Activated CD8-positive, alpha-beta T cell treated with anti-CD3 and anti-CD28 coated beads for 36 hours (primary cell): ENCODE measurements around the gene GATAD2A. TPM values are rescaled to one million over a fixed set of nuclear protein-coding genes. Genes with fewer than 3 reads are reported as not detected.

ENCODE experiments used
- ATAC-seq: fragments of 200-7000 bp; cut with Tn5 transposase; one replicate; pipeline ENCODE4 v1.10.0; 2021; ENCODE audit warnings: mild to moderate bottlenecking, moderate library complexity
- CTCF ChIA-PET: fragments of 350-600 bp; sonication (Branson Sonifier 250); formaldehyde crosslinking; loops from one replicate; lab custom pipeline; 2021; ENCODE audit warnings: antibody characterized with exemption; lab: Charles Lee
- POLR2A ChIA-PET: fragments of 350-600 bp; sonication (Branson Sonifier 250); formaldehyde crosslinking; loops from one replicate; lab custom pipeline; 2021; ENCODE audit warnings: antibody characterized with exemption; lab: Charles Lee
- DNase-seq: peaks from one replicate; pipeline ENCODE4 v3.0.0-alpha.2; 2020
- H3K27ac Mint-ChIP-seq: one replicate; pipeline ENCODE4 v1.8.0; 2021; ENCODE audit warnings: mild to moderate bottlenecking, mixed read lengths
- H3K27me3 Mint-ChIP-seq: one replicate; pipeline ENCODE4 v1.8.0; 2021; ENCODE audit warnings: mixed read lengths
- H3K36me3 Mint-ChIP-seq: one replicate; pipeline ENCODE4 v1.8.0; 2021; ENCODE audit warnings: low read depth, mixed read lengths
- H3K4me1 Mint-ChIP-seq: one replicate; pipeline ENCODE4 v1.8.0; 2021; ENCODE audit warnings: low read depth, mixed read lengths
- H3K4me3 Mint-ChIP-seq: one replicate; pipeline ENCODE4 v1.8.0; 2021; ENCODE audit warnings: mild to moderate bottlenecking, moderate library complexity, mixed read lengths
- H3K9me3 Mint-ChIP-seq: one replicate; pipeline ENCODE4 v1.8.0; 2021; ENCODE audit warnings: mixed read lengths
- intact Hi-C: fragments of 100-400 bp; cut with micrococcal nuclease; formaldehyde crosslinking; loops from one replicate; pipeline ENCODE4 v1.10.0; 2022
- total RNA-seq, 2 experiments: library from RNA; stranded (reverse); gene quantifications; one replicate each; pipeline ENCODE4 v1.2.3, GENCODE V29; 2021
- TF ChIP-seq, protein P1 (sequence below): fragments of 200-600 bp; IDR thresholded peaks from one replicate; pipeline ENCODE4 v1.8.0; 2022; ENCODE audit warnings: antibody characterized with exemption, mild to moderate bottlenecking

GATAD2A gene
- total RNA-seq, 2 experiments from 2014 or later, result 132 to 136 TPM

GRCh38 chr19:19541616-19542015 lies 136.1 kb downstream of the GATAD2A start:
- no peak overlapping the region for H3K27ac Mint-ChIP-seq
- H3K4me3 Mint-ChIP-seq, result no peak overlapping the region
- DNase-seq (no peak), ATAC-seq (no peak)
- ChIA-PET CTCF (interaction anchor here (0.8 to 2.0 kb wide), 4 partner anchors 9 to 14 kb away, joined by 3 to 22 read pairs (median 7); no protein-coding TSS in a partner anchor), POLR2A (interaction anchor here (0.9 to 1.3 kb wide), 2 partner anchors 10 to 13 kb away, joined by 3 to 6 read pairs; partner anchors contain the start of gene YJEFN3)
- H3K27me3 Mint-ChIP-seq, result peaks cover 6% of the 10 kb centered on the region
- peaks cover 30% of the 10 kb centered on the region for H3K4me1 Mint-ChIP-seq
- H3K9me3 Mint-ChIP-seq, result no peaks in the 10 kb centered on the region
- intact Hi-C loops, result no loop called here
- TF ChIP-seq, protein P1, sequence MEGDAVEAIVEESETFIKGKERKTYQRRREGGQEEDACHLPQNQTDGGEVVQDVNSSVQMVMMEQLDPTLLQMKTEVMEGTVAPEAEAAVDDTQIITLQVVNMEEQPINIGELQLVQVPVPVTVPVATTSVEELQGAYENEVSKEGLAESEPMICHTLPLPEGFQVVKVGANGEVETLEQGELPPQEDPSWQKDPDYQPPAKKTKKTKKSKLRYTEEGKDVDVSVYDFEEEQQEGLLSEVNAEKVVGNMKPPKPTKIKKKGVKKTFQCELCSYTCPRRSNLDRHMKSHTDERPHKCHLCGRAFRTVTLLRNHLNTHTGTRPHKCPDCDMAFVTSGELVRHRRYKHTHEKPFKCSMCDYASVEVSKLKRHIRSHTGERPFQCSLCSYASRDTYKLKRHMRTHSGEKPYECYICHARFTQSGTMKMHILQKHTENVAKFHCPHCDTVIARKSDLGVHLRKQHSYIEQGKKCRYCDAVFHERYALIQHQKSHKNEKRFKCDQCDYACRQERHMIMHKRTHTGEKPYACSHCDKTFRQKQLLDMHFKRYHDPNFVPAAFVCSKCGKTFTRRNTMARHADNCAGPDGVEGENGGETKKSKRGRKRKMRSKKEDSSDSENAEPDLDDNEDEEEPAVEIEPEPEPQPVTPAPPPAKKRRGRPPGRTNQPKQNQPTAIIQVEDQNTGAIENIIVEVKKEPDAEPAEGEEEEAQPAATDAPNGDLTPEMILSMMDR, result no peak
- H3K36me3 Mint-ChIP-seq, result no peaks in the 10 kb centered on the region

GRCh38 chr19:19542507-19542906 lies 137.0 kb downstream of the GATAD2A start:
- TF ChIP-seq, protein P1, result no peak
- ATAC-seq (no peak), DNase-seq (no peak)
- ChIA-PET CTCF (interaction anchor here (2.7 kb wide), 1 partner anchor 12 kb away, joined by 15 read pairs; no protein-coding TSS in a partner anchor), POLR2A (no interaction called here)
- no peak overlapping the region for H3K27ac Mint-ChIP-seq
- H3K4me1 Mint-ChIP-seq, result peaks cover 28% of the 10 kb centered on the region
- peaks cover 6% of the 10 kb centered on the region for H3K27me3 Mint-ChIP-seq
- no peaks in the 10 kb centered on the region for H3K36me3 Mint-ChIP-seq
- no peak overlapping the region for H3K4me3 Mint-ChIP-seq
- H3K9me3 Mint-ChIP-seq, result no peaks in the 10 kb centered on the region
- intact Hi-C loops, result no loop called here

DNA sequence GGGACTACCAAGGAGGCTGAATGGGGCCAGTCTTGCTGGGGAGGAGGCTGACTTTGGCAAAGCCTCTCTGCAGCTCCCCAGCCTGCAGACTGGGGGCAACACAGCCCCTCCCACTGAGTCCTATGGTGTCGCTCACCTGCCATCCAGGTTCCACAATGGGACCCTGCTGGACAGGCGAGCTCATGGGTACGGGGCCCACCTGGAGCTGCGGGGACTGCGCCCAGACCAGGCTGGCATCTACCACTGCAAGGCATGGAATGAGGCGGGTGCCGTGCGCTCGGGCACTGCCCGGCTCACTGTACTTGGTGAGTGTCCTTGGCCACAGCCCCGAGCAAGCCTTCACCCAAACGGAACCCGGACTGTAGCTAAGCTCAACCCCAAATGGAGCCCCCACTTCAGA lies 137.6 kb downstream of the GATAD2A start:
- DNase-seq (no peak), ATAC-seq (no peak)
- Mint-ChIP-seq H3K4me1 (peaks cover 24% of the 10 kb centered on the region), H3K9me3 (no peaks in the 10 kb centered on the region), H3K27ac (no peak overlapping the region), H3K27me3 (peaks cover 6% of the 10 kb centered on the region), H3K4me3 (no peak overlapping the region), H3K36me3 (no peaks in the 10 kb centered on the region)
- POLR2A ChIA-PET, result interaction anchor here (0.5 kb wide), 1 partner anchor 73 kb away, joined by 3 read pairs; no protein-coding TSS in a partner anchor
- TF ChIP-seq, protein P1, result no peak
- intact Hi-C loops, result no loop called here
- CTCF ChIA-PET, result interaction anchor here (1.0 to 2.7 kb wide), 3 partner anchors 11 to 19 kb away, joined by 3 to 15 read pairs (median 7); no protein-coding TSS in a partner anchor

DNA sequence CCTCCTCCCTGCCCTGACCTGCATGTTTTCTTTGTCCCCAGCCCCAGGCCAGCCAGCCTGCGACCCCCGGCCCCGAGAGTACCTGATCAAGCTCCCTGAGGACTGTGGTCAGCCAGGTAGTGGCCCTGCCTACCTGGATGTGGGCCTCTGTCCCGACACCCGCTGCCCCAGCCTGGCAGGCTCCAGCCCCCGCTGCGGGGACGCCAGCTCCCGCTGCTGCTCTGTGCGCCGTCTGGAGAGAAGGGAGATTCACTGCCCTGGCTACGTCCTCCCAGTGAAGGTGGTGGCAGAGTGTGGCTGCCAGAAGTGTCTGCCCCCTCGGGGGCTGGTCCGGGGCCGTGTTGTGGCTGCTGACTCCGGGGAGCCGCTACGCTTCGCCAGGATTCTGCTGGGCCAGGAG lies 138.2 kb downstream of the GATAD2A start:
- intact Hi-C loops, result no loop called here
- DNase-seq, result no peak
- Mint-ChIP-seq H3K36me3 (no peaks in the 10 kb centered on the region), H3K4me3 (no peak overlapping the region), H3K27ac (no peak overlapping the region), H3K4me1 (peaks cover 21% of the 10 kb centered on the region), H3K27me3 (peaks cover 4% of the 10 kb centered on the region), H3K9me3 (no peaks in the 10 kb centered on the region)
- ChIA-PET POLR2A (interaction anchor here (0.5 to 0.9 kb wide), 2 partner anchors 73 to 105 kb away, joined by 3 read pairs; no protein-coding TSS in a partner anchor), CTCF (interaction anchor here (1.0 to 2.7 kb wide), 3 partner anchors 11 to 19 kb away, joined by 3 to 15 read pairs (median 7); no protein-coding TSS in a partner anchor)
- no peak for ATAC-seq
- TF ChIP-seq, protein P1, result no peak

GRCh38 chr19:19544257-19544953 lies 138.9 kb downstream of the GATAD2A start:
- Mint-ChIP-seq H3K27ac (no peak overlapping the region), H3K4me3 (no peak overlapping the region), H3K27me3 (no peaks in the 10 kb centered on the region), H3K36me3 (no peaks in the 10 kb centered on the region), H3K9me3 (no peaks in the 10 kb centered on the region), H3K4me1 (peaks cover 17% of the 10 kb centered on the region)
- DNase-seq, result no peak
- ChIA-PET CTCF (interaction anchor here (0.7 to 2.7 kb wide), 4 partner anchors 10 to 61 kb away, joined by 3 to 15 read pairs (median 5); no protein-coding TSS in a partner anchor), POLR2A (interaction anchor here (0.9 kb wide), 1 partner anchor 104 kb away, joined by 3 read pairs; no protein-coding TSS in a partner anchor)
- no peak for ATAC-seq
- intact Hi-C loops, result no loop called here
- TF ChIP-seq, protein P1, result no peak
